K562 (cell line): ENCODE data around the gene UBA3. TPM values are rescaled to one million over a fixed set of nuclear protein-coding genes. Genes with fewer than 3 reads are reported as not detected.

Experiments used
- ATAC-seq: fragments of 200-7000 bp; cut with Tn5 transposase; 3 replicates; pipeline ENCODE4 v1.9.1; 2020; ENCODE audit warnings: moderate library complexity
- BruUV-seq: library from RNA; stranded (reverse); fragments of 400-500 nt; replicated peaks from 2 replicates; lab custom pipeline; 2021; lab: Mats Ljungman, UMichigan
- CTCF ChIA-PET: fragments of 300-600 bp; formaldehyde crosslinking; extraction: SDS; loops from one replicate; lab custom pipeline; 2021; ENCODE audit warnings: low intra/inter-chr PET ratio; lab: Yijun Ruan, JAX
- POLR2A ChIA-PET: fragments of 300-600, 350-650 bp; sonication (Branson Sonifier 250); formaldehyde crosslinking; extraction: SDS; loops from one replicate; lab custom pipeline; 2021; ENCODE audit warnings: antibody characterized with exemption, inconsistent platforms; lab: Yijun Ruan, JAX
- DNase-seq, 4 experiments: peaks; one replicate each; pipeline versions ENCODE4 v3.0.0 to v3.0.0-alpha.2; 2011 to 2018; ENCODE audit warnings: low spot score in 3 of 4, mixed read lengths in 3 of 4; ENCODE audit errors: extremely low read depth in 1 of 4
- FAIRE-seq: peaks from 2 replicates; lab custom pipeline; 2011; peaks lifted over from hg19 to GRCh38; lab: Jason Lieb, UNC
- H2AFZ ChIP-seq: 2 replicates; pipeline ENCODE4 v1.6.0; 2011; ENCODE audit warnings: low read depth, low read length, control low read depth, inconsistent platforms
- H3K27ac ChIP-seq: fragments of 200-600 bp; 3 replicates; pipeline ENCODE4 v1.8.0; 2011; ENCODE audit warnings: low read depth, mild to moderate bottlenecking, control low read depth, inconsistent platforms, low read length, moderate library complexity, mixed read lengths; ENCODE audit errors: extremely low read depth
- H3K27me3 ChIP-seq, 2 experiments: fragments of 300-600 bp in 1 of 2; 2 replicates in 1 of 2; 3 replicates in 1 of 2; pipeline versions ENCODE4 v1.6.0 to v1.8.0; 2011; ENCODE audit warnings: inconsistent platforms in 2 of 2, low read length in 2 of 2, mild to moderate bottlenecking in 1 of 2, mixed read lengths in 1 of 2, moderate library complexity in 1 of 2; ENCODE audit not compliant: control insufficient read depth in 2 of 2, insufficient read depth in 2 of 2
- H3K36me3 ChIP-seq: fragments of 300-600 bp; 3 replicates; pipeline ENCODE4 v1.8.0; 2011; ENCODE audit warnings: mild to moderate bottlenecking, low read length, inconsistent platforms; ENCODE audit not compliant: control insufficient read depth, insufficient read depth
- H3K4me1 ChIP-seq, 2 experiments: fragments of 200-600 bp in 1 of 2; replicated peaks in 1 of 2; 2 replicates in 1 of 2; 3 replicates in 1 of 2; pipeline versions ENCODE4 v1.5.1 to v1.8.0; 2011; ENCODE audit warnings: inconsistent platforms in 2 of 2, low read length in 2 of 2, mild to moderate bottlenecking in 1 of 2, mixed read lengths in 1 of 2, moderate library complexity in 1 of 2; ENCODE audit not compliant: control insufficient read depth in 2 of 2, insufficient read depth in 2 of 2
- H3K4me2 ChIP-seq: 2 replicates; pipeline ENCODE4 v1.6.1; 2011; ENCODE audit warnings: low read length, control low read depth, inconsistent platforms, mixed read lengths; ENCODE audit not compliant: insufficient read depth
- H3K4me3 ChIP-seq: fragments of 200-600 bp; sonication (generic), shearing (Covaris generic); 2 replicates; pipeline ENCODE4 v1.5.1; 2016; ENCODE audit warnings: control low read depth, inconsistent platforms
- H3K79me2 ChIP-seq: fragments of 200-600 bp; 3 replicates; pipeline ENCODE4 v1.8.0; 2011; ENCODE audit warnings: low read length, inconsistent platforms; ENCODE audit not compliant: control insufficient read depth, insufficient read depth
- H3K9ac ChIP-seq, 2 experiments: 2 replicates each; pipeline versions ENCODE4 v1.6.0 to v1.6.1; 2011; ENCODE audit warnings: low read depth in 2 of 2, low read length in 2 of 2, control low read depth in 1 of 2, inconsistent platforms in 1 of 2, mild to moderate bottlenecking in 1 of 2, mixed read lengths in 1 of 2; ENCODE audit not compliant: insufficient read depth in 1 of 2
- H3K9me1 ChIP-seq: one replicate; pipeline ENCODE4 v1.6.0; 2011; ENCODE audit warnings: inconsistent platforms, mild to moderate bottlenecking, low read length, moderate library complexity; ENCODE audit not compliant: control insufficient read depth, insufficient read depth
- H3K9me3 ChIP-seq: replicated peaks from 2 replicates; pipeline ENCODE4 v1.5.1; 2011; ENCODE audit warnings: low read depth, low read length, inconsistent platforms; ENCODE audit not compliant: control insufficient read depth, insufficient read depth
- H4K20me1 ChIP-seq: replicated peaks from 2 replicates; pipeline ENCODE4 v1.6.1; 2011; ENCODE audit warnings: low read length, inconsistent platforms, mixed read lengths; ENCODE audit not compliant: control insufficient read depth, insufficient read depth
- ELF1 ChIP-seq: fragments of 200-800 bp; sonication (Bioruptor generic); IDR thresholded peaks from 2 replicates; pipeline ENCODE4 v1.6.1; 2016; ENCODE audit warnings: missing genetic modification characterization, missing compliant biosample characterization
- MTA2 ChIP-seq: fragments of 450-650 bp; IDR thresholded peaks from 2 replicates; pipeline ENCODE4 v1.6.1; 2016; ENCODE audit warnings: low read depth
- MTF1 ChIP-seq: fragments of 250-450 bp; sonication (Bioruptor Pico); IDR thresholded peaks from 2 replicates; pipeline ENCODE4 v1.9.0; 2021; ENCODE audit warnings: moderate library complexity, mild to moderate bottlenecking, inconsistent platforms, borderline replicate concordance
- NCOA2 ChIP-seq, 2 experiments: fragments of 450-650 bp; IDR thresholded peaks; 2 replicates each; pipeline ENCODE4 v1.6.1; 2018; ENCODE audit warnings: mild to moderate bottlenecking in 2 of 2, moderate library complexity in 1 of 2; ENCODE audit not compliant: partially characterized antibody in 2 of 2
- NR3C1 ChIP-seq: sonication (generic); formaldehyde crosslinking; IDR thresholded peaks from 2 replicates; pipeline ENCODE4 v1.8.1; 2022; ENCODE audit warnings: missing genetic modification reagents
- PRDM10 ChIP-seq: fragments of 450-650 bp; IDR thresholded peaks from 2 replicates; pipeline ENCODE4 v1.6.1; 2018; ENCODE audit not compliant: partially characterized antibody
- ZNF121 ChIP-seq: sonication (generic); formaldehyde crosslinking; conservative IDR thresholded peaks from 2 replicates; pipeline ENCODE4 v1.8.0; 2022; ENCODE audit warnings: missing genetic modification reagents
- ZNF518B ChIP-seq: fragments of 250-450 bp; sonication (Bioruptor Pico); IDR thresholded peaks from 2 replicates; pipeline ENCODE4 v1.5.0; 2021; ENCODE audit warnings: mild to moderate bottlenecking, moderate library complexity
- ZSCAN32 ChIP-seq: fragments of 450-650 bp; formaldehyde crosslinking; IDR thresholded peaks from 2 replicates; pipeline ENCODE4 v1.4.0; 2020; ENCODE audit warnings: mild to moderate bottlenecking, moderate library complexity
- WGBS: fragments of 100-300 bp; shearing (Covaris generic); methylation state at CpG from one replicate; pipeline ENCODE4 v1.1.6; 2016; ENCODE audit warnings: low coverage, mixed read lengths; ENCODE audit not compliant: insufficient coverage; ENCODE audit errors: missing lambda C conversion rate; 5-methylcytosine and 5-hydroxymethylcytosine counted together
- in situ Hi-C: fragments of 300-500 bp; cut with MboI; formaldehyde crosslinking; loops from 4 replicates; pipeline ENCODE4 v1.15.0; 2018; ENCODE audit warnings: inconsistent platforms, mixed read lengths
- intact Hi-C: fragments of 100-400 bp; cut with micrococcal nuclease; formaldehyde crosslinking; loops from 2 replicates; pipeline ENCODE4 v1.14.2; 2022
- polyA plus RNA-seq, 8 experiments: library from polyadenylated mRNA; depleted of rRNA in 4 of 8; stranded (reverse) in 5 of 8; unstranded in 3 of 8; fragments of >200 nt; fragmentation: Nextera tagmentation in 2 of 8; fragmentation: Illumina TruSeq in 1 of 8; extraction: Ambion mirVana in 2 of 8; extraction: Trizol in 1 of 8; gene quantifications; 2 replicates each; pipeline versions ENCODE4 v1.2.1 to v1.2.3, GENCODE V29; 2011 to 2014; ENCODE audit warnings: inconsistent platforms in 1 of 8, missing spikeins in 1 of 8
- total RNA-seq, 7 experiments: library from RNA; depleted of rRNA in 6 of 7; stranded (reverse); fragments of >200 nt in 6 of 7; fragmentation: Illumina TruSeq in 2 of 7; extraction: Trizol in 2 of 7; gene quantifications; 2 replicates each; pipeline versions ENCODE4 v1.2.1 to v1.2.3, GENCODE V29; 2011 to 2021; ENCODE audit warnings: low replicate concordance in 1 of 7

UBA3 gene
- total and polyA plus RNA-seq, 9 of the 15 experiments (the other 6 are each of a cell fraction or from before 2014, with no cell fraction given), result 23.2 to 80.0 (median 38.6) TPM

GRCh38 chr3:69048990-69049389 lies 31.2 kb downstream of the UBA3 start:
- peaks cover 45% of the 10 kb centered on the region; the same call in 2 of the 3 replicates for H3K36me3 ChIP-seq
- no peak overlapping the region for H3K9ac ChIP-seq
- POLR2A ChIA-PET, result interaction anchor here (1.2 kb wide), 1 partner anchor 43 kb away, joined by 3 read pairs; no protein-coding TSS in a partner anchor
- intact Hi-C loops, result no loop called here
- no peaks in the 10 kb centered on the region; the same call in 1 of the 2 replicates for H4K20me1 ChIP-seq
- BruUV-seq, result no TSS peak
- H3K4me2 ChIP-seq, result no peak overlapping the region
- CTCF ChIA-PET, result no interaction called here
- no peak overlapping the region for H3K4me3 ChIP-seq
- WGBS, result 89% methylated on average over 2 of the region's 2 CpGs
- H3K9me1 ChIP-seq, result no peaks in the 10 kb centered on the region
- DNase-seq, result no peak
- in situ Hi-C loops, result no loop called here
- no peak for FAIRE-seq
- no peak overlapping the region for H3K27ac ChIP-seq
- no peak overlapping the region for H2AFZ ChIP-seq
- H3K4me1 ChIP-seq, result peaks cover 0 to 7% of the 10 kb centered on the region in 2 experiments; a peak in 2 of 5 replicates
- no peak for ATAC-seq
- H3K79me2 ChIP-seq, result peaks cover 43% of the 10 kb centered on the region
- TF ChIP-seq NR3C1 (CRISPR knock-in tag) (no peak), MTF1 (CRISPR knock-in tag) (no peak), ZNF121 (peak; percentile 33; the same call in 1 of the 2 replicates)
- no peaks in the 10 kb centered on the region for H3K9me3 ChIP-seq
- H3K27me3 ChIP-seq, result no peaks in the 10 kb centered on the region

- no peak overlapping the region for H3K27ac ChIP-seq
- intact Hi-C loops (no loop called here), in situ Hi-C loops (no loop called here)
- no peak overlapping the region for H3K4me3 ChIP-seq
- CTCF ChIA-PET, result no interaction called here
- no peaks in the 10 kb centered on the region for H3K27me3 ChIP-seq
- peaks cover 67% of the 10 kb centered on the region for H3K36me3 ChIP-seq
- H3K9ac ChIP-seq, result no peak overlapping the region
- H3K9me1 ChIP-seq, result no peaks in the 10 kb centered on the region
- no peaks in the 10 kb centered on the region for H3K4me1 ChIP-seq
- H3K4me2 ChIP-seq, result no peak overlapping the region
- H2AFZ ChIP-seq, result no peak overlapping the region
- H4K20me1 ChIP-seq, result no peaks in the 10 kb centered on the region; the same call in 1 of the 2 replicates
- 87% methylated on average over 2 of the region's 2 CpGs for WGBS
- BruUV-seq, result no TSS peak
- FAIRE-seq, result no peak
- POLR2A ChIA-PET, result interaction anchor here (0.7 to 1.0 kb wide), 2 partner anchors 13 to 74 kb away, joined by 3 to 4 read pairs; no protein-coding TSS in a partner anchor
- H3K79me2 ChIP-seq, result peaks cover 17% of the 10 kb centered on the region
- ATAC-seq, result no peak
- no peaks in the 10 kb centered on the region for H3K9me3 ChIP-seq
- DNase-seq, result no peak
- TF ChIP-seq ELF1 (tag), result no peak
- no peak for TF ChIP-seq ZNF518B (CRISPR knock-in tag)
- TF ChIP-seq MTA2, result no peak
- no peak for TF ChIP-seq PRDM10
- TF ChIP-seq ZSCAN32 (CRISPR knock-in tag), result no peak
- TF ChIP-seq NCOA2 (IDR thresholded peaks at IDR 0.05; ENCODE audit: partially characterized antibody in 2 of 2), result no peak
These were observed 35.6 kb downstream of the UBA3 start for GRCh38 chr3:69044608-69045007.
